Smooth muscle cell (in vitro differentiated cells): ENCODE results near the gene ACOT11. TPM values are rescaled to one million over a fixed set of nuclear protein-coding genes. Genes with fewer than 3 reads are reported as not detected.

ENCODE experiments used
- DNase-seq: peaks from one replicate; lab custom pipeline; 2025; ENCODE audit not compliant: unreplicated experiment; lab: John Stamatoyannopoulos, UW
- H2AFZ ChIP-seq: fragments of 200-600 bp; sonication (generic); 2 replicates; pipeline ENCODE4 v1.6.0; 2016; ENCODE audit warnings: antibody characterized with exemption, low read depth, mild to moderate bottlenecking
- H3F3A ChIP-seq: fragments of 200-600 bp; sonication (generic); 2 replicates; pipeline ENCODE4 v1.6.0; 2017; ENCODE audit warnings: antibody characterized with exemption, low read depth
- H3K27ac ChIP-seq: fragments of 200-600 bp; sonication (generic); 2 replicates; pipeline ENCODE4 v1.5.1; 2016; ENCODE audit warnings: low read depth, mild to moderate bottlenecking
- H3K27me3 ChIP-seq: fragments of 200-600 bp; sonication (generic); 2 replicates; pipeline ENCODE4 v1.6.1; 2016; ENCODE audit warnings: low read depth, mild to moderate bottlenecking
- H3K36me3 ChIP-seq: fragments of 200-600 bp; sonication (generic); 2 replicates; pipeline ENCODE4 v1.5.1; 2016; ENCODE audit warnings: low read depth
- H3K4me1 ChIP-seq: fragments of 200-600 bp; sonication (generic); 2 replicates; pipeline ENCODE4 v1.5.1; 2016; ENCODE audit warnings: low read depth
- H3K4me2 ChIP-seq: fragments of 200-600 bp; sonication (generic); 2 replicates; pipeline ENCODE4 v1.6.0; 2016; ENCODE audit warnings: mild to moderate bottlenecking
- H3K4me3 ChIP-seq: fragments of 200-600 bp; sonication (generic); 2 replicates; pipeline ENCODE4 v1.5.1; 2016; ENCODE audit warnings: mild to moderate bottlenecking
- H3K79me2 ChIP-seq: fragments of 200-600 bp; sonication (generic); 2 replicates; pipeline ENCODE4 v1.6.0; 2016; ENCODE audit warnings: low read depth, mild to moderate bottlenecking
- H3K9ac ChIP-seq: fragments of 200-600 bp; sonication (generic); 2 replicates; pipeline ENCODE4 v1.6.0; 2016; ENCODE audit warnings: low read depth
- H3K9me3 ChIP-seq: fragments of 200-600 bp; sonication (generic); replicated peaks from 2 replicates; pipeline ENCODE4 v1.5.1; 2016; ENCODE audit warnings: low read depth
- H4K20me1 ChIP-seq: fragments of 200-600 bp; sonication (generic); 2 replicates; pipeline ENCODE4 v1.6.0; 2016; ENCODE audit warnings: low read depth
- CTCF ChIP-seq: fragments of 200-600 bp; sonication (generic); IDR thresholded peaks from 2 replicates; pipeline ENCODE4 v1.5.1; 2017; ENCODE audit warnings: borderline replicate concordance, mild to moderate bottlenecking, antibody characterized with exemption; ENCODE audit not compliant: insufficient read depth, poor library complexity, severe bottlenecking
- WGBS: methylation state at CpG from one replicate; pipeline ENCODE4 v1.1.7; 2016; ENCODE audit warnings: low lambda C conversion rate; 5-methylcytosine and 5-hydroxymethylcytosine counted together
- polyA plus RNA-seq: library from polyadenylated mRNA; unstranded; fragments of >200 nt; fragmentation: Nextera tagmentation; extraction: Ambion mirVana; gene quantifications from 2 replicates; pipeline ENCODE4 v1.2.1, GENCODE V29; 2016
- total RNA-seq: library from RNA; depleted of rRNA; stranded (reverse); fragments of >200 nt; gene quantifications from 2 replicates; pipeline ENCODE4 v1.2.3, GENCODE V29; 2014

ACOT11 gene
- total and polyA plus RNA-seq, 2 experiments from 2014 or later, result 1.6 to 4.8 TPM

- Histone ChIP-seq H3K36me3 (no peaks in the 10 kb centered on the region), H3K27me3 (no peaks in the 10 kb centered on the region), H3K9ac (no peak overlapping the region), H3K9me3 (no peaks in the 10 kb centered on the region), H3F3A (no peaks in the 10 kb centered on the region), H2AFZ (no peak overlapping the region), H3K79me2 (no peaks in the 10 kb centered on the region), H3K4me1 (no peaks in the 10 kb centered on the region), H4K20me1 (no peaks in the 10 kb centered on the region), H3K4me2 (no peak overlapping the region), H3K27ac (no peak overlapping the region), H3K4me3 (no peak overlapping the region)
- no peak for DNase-seq
- no peak for TF ChIP-seq CTCF
- 95% methylated on average over 10 of the region's 10 CpGs for WGBS
These were observed 45.6 kb downstream of the ACOT11 start for GRCh38 chr1:54593571-54594160.

GRCh38 chr1:54594463-54594862, 46.4 kb downstream of the ACOT11 start:
- Histone ChIP-seq H3K36me3 (no peaks in the 10 kb centered on the region), H3K9me3 (no peaks in the 10 kb centered on the region), H3K27me3 (no peaks in the 10 kb centered on the region), H3K79me2 (no peaks in the 10 kb centered on the region), H3K9ac (no peak overlapping the region), H3K4me2 (no peak overlapping the region), H3K4me3 (no peak overlapping the region), H3K27ac (no peak overlapping the region), H2AFZ (no peak overlapping the region), H4K20me1 (no peaks in the 10 kb centered on the region), H3F3A (no peaks in the 10 kb centered on the region), H3K4me1 (no peaks in the 10 kb centered on the region)
- DNase-seq, result no peak
- no peak for TF ChIP-seq CTCF
- WGBS, result 96% methylated on average over 7 of the region's 16 CpGs

GRCh38 chr1:54595956-54596498, 48.0 kb downstream of the ACOT11 start:
- Histone ChIP-seq H3K4me1 (no peaks in the 10 kb centered on the region), H3K27ac (no peak overlapping the region), H3K27me3 (no peaks in the 10 kb centered on the region), H3K4me2 (no peak overlapping the region), H3K36me3 (no peaks in the 10 kb centered on the region), H3K4me3 (no peak overlapping the region), H3K79me2 (no peaks in the 10 kb centered on the region), H3K9me3 (no peaks in the 10 kb centered on the region), H3K9ac (no peak overlapping the region), H4K20me1 (no peaks in the 10 kb centered on the region), H2AFZ (no peak overlapping the region), H3F3A (no peaks in the 10 kb centered on the region)
- WGBS, result 92% methylated on average over 3 of the region's 3 CpGs
- TF ChIP-seq CTCF, result no peak
- DNase-seq, result no peak

- no peak overlapping the region for H3K9ac ChIP-seq
- no peaks in the 10 kb centered on the region for H3K36me3 ChIP-seq
- H3K27ac ChIP-seq, result no peak overlapping the region
- no peak overlapping the region for H3K4me3 ChIP-seq
- no peak overlapping the region for H3K4me2 ChIP-seq
- H3K27me3 ChIP-seq, result no peaks in the 10 kb centered on the region
- no peaks in the 10 kb centered on the region for H3K79me2 ChIP-seq
- H4K20me1 ChIP-seq, result no peaks in the 10 kb centered on the region
- no peak for DNase-seq
- TF ChIP-seq CTCF, result no peak
- H3K9me3 ChIP-seq, result no peaks in the 10 kb centered on the region
- no peaks in the 10 kb centered on the region for H3F3A ChIP-seq
- no peak overlapping the region for H2AFZ ChIP-seq
- WGBS, result 78% methylated on average over 3 of the region's 3 CpGs
- no peaks in the 10 kb centered on the region for H3K4me1 ChIP-seq
These were observed 48.7 kb downstream of the ACOT11 start for GRCh38 chr1:54596756-54597155.
